ENCODE results near the gene GNAZ. TPM values are rescaled to one million over a fixed set of nuclear protein-coding genes. Genes with fewer than 3 reads are reported as not detected.

The GNAZ gene
- total and polyA plus RNA-seq, 7 donors: under 0.01 to 27.6 (median 22.8) TPM

DNA sequence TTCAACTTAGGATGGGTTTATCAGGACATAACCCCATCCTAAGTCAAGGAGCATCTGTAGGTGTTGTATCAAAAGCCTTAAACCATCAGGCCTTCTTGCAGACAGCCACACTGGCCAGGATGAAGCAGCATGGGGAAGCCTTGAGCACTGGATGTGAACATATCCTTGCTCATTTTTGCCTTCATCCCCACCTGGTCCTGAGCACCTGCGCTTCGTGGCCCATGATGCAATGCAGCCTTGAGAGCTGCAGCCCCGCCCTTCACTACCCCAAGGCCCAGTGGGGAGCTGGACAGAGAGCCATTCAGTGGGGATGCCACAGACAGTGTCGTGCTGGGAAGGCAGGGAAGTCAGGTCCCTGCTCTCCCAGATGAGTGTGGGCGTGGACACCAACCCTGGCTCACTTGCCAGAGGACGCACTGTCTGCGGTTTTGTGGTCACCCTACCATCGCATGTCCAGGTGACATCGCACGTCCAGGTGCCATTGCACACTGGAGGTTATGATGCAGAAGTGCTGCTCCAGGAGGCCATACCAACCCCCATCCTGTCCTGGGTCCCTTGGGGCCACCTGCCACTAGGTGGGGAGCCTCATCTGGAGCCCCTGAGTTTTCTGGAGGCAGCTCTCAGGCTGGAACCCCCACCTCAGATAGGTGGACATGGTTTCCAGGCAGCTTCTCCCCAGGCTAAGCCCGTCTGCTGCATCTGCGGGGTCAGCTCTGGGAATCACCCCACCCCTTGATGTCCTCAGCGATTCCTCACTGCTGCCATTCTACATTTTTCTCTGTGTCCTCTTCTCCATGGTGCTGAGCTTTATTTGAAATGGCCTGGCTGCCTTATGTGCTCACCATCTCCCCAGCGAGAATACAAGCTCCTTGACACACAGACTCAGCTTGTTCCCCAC is 14.4 kb downstream of the GNAZ start:
- Histone ChIP-seq H3K27ac (no peak overlapping the region), H3K4me1 (no peaks in the 10 kb centered on the region), H3K9me3 (no peaks in the 10 kb centered on the region), H3K36me3 (no peaks in the 10 kb centered on the region), H3K4me3 (no peak overlapping the region), H3K27me3 (no peaks in the 10 kb centered on the region)
- intact Hi-C loops (cut with DNase I): no loop called here
- TF ChIP-seq, protein P1, sequence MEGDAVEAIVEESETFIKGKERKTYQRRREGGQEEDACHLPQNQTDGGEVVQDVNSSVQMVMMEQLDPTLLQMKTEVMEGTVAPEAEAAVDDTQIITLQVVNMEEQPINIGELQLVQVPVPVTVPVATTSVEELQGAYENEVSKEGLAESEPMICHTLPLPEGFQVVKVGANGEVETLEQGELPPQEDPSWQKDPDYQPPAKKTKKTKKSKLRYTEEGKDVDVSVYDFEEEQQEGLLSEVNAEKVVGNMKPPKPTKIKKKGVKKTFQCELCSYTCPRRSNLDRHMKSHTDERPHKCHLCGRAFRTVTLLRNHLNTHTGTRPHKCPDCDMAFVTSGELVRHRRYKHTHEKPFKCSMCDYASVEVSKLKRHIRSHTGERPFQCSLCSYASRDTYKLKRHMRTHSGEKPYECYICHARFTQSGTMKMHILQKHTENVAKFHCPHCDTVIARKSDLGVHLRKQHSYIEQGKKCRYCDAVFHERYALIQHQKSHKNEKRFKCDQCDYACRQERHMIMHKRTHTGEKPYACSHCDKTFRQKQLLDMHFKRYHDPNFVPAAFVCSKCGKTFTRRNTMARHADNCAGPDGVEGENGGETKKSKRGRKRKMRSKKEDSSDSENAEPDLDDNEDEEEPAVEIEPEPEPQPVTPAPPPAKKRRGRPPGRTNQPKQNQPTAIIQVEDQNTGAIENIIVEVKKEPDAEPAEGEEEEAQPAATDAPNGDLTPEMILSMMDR (IDR thresholded peaks at IDR 0.05): no peak
- no peak for TF ChIP-seq POLR2A (IDR thresholded peaks at IDR 0.05)
- TF ChIP-seq EP300 (IDR thresholded peaks at IDR 0.05): no peak
- TF ChIP-seq POLR2AphosphoS5 (IDR thresholded peaks at IDR 0.05): no peak
- no peak for DNase-seq
- 90 to 93% methylated on average over 14 of the region's 14 CpGs for WGBS, 2 donors

DNA sequence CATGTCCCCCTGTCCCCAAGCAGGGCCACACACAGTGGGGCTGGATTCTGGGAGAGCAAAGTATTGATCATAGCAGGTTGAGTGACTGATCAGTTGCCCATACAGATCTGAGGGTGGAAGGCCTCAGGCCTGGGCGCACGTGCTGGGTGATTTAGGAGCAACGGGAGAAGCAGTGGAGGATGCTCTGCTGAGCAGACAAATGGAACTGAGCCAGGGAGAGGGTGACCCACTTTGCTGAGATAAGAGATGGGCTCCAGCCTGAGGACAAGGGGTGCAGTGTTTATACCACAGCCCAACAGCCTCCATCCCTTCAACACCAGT is 15.0 kb downstream of the GNAZ start:
- Histone ChIP-seq H3K27me3 (no peaks in the 10 kb centered on the region), H3K9me3 (no peaks in the 10 kb centered on the region), H3K27ac (no peak overlapping the region), H3K4me1 (no peaks in the 10 kb centered on the region), H3K4me3 (no peak overlapping the region), H3K36me3 (no peaks in the 10 kb centered on the region)
- WGBS, 2 donors: 94 to 98% methylated on average over 3 of the region's 3 CpGs
- TF ChIP-seq, protein P1 (IDR thresholded peaks at IDR 0.05): no peak
- TF ChIP-seq POLR2A (IDR thresholded peaks at IDR 0.05) (no peak), POLR2AphosphoS5 (IDR thresholded peaks at IDR 0.05) (no peak), EP300 (IDR thresholded peaks at IDR 0.05) (no peak)
- no peak for DNase-seq
- intact Hi-C loops (cut with DNase I): no loop called here

DNA sequence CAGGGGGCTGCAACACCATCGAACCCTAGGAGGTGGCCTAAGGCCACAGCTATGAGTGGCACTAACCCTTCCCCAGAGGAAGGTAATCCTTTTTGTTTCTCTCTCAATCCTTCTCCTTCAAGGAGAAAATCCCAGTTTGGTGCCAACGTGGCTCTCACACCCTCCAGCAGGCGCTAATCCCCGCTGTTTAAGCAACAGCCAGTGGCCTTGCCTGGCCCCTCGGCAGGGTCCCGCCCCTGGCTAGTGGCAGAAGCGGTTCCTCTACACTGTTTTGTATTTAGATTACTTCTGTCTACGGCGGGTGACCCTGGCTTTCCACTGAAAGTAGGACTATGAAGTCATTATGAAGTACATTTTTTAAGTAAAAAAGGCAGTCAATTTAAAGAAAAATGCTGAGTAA is 15.5 kb downstream of the GNAZ start:
- TF ChIP-seq, protein P1 (IDR thresholded peaks at IDR 0.05): no peak
- no peak for TF ChIP-seq POLR2AphosphoS5 (IDR thresholded peaks at IDR 0.05)
- no peak for TF ChIP-seq EP300 (IDR thresholded peaks at IDR 0.05)
- no peak for TF ChIP-seq POLR2A (IDR thresholded peaks at IDR 0.05)
- no peaks in the 10 kb centered on the region for H3K36me3 ChIP-seq
- H3K27ac ChIP-seq: no peak overlapping the region
- H3K4me1 ChIP-seq: no peaks in the 10 kb centered on the region
- intact Hi-C loops (cut with DNase I): no loop called here
- H3K4me3 ChIP-seq: no peak overlapping the region
- H3K27me3 ChIP-seq: no peaks in the 10 kb centered on the region
- no peaks in the 10 kb centered on the region for H3K9me3 ChIP-seq
- WGBS, 2 donors: 78 to 84% methylated on average over 9 of the region's 9 CpGs
- no peak for DNase-seq

DNA sequence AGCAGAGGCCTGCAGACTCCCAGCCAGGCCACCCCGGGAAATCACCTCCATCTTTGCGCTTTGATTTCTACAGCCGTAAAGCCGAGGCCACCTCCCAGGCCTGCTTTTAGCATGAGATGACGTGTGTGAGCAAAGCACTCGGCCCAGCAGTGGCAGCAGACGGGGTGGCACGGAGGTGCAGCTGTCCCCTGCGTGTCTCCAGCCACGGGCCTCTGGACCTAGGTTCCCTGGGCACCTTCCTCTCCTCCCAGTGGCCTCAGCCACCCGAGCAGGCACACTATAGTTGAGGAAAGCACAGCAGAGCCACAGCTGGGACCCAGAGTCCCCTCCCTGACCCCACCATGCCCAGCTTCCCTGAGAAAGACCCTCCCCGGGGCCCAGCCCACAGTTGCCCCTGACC is 15.9 kb downstream of the GNAZ start:
- intact Hi-C loops (cut with DNase I): no loop called here
- 88 to 90% methylated on average over 12 of the region's 12 CpGs for WGBS, 2 donors
- no peaks in the 10 kb centered on the region for H3K9me3 ChIP-seq
- H3K27ac ChIP-seq: no peak overlapping the region
- H3K4me3 ChIP-seq: no peak overlapping the region
- H3K4me1 ChIP-seq: no peaks in the 10 kb centered on the region
- TF ChIP-seq POLR2AphosphoS5 (IDR thresholded peaks at IDR 0.05): no peak
- TF ChIP-seq, protein P1 (IDR thresholded peaks at IDR 0.05): no peak
- TF ChIP-seq POLR2A (IDR thresholded peaks at IDR 0.05): no peak
- no peak for TF ChIP-seq EP300 (IDR thresholded peaks at IDR 0.05)
- H3K27me3 ChIP-seq: no peaks in the 10 kb centered on the region
- no peaks in the 10 kb centered on the region for H3K36me3 ChIP-seq
- no peak for DNase-seq
